CD1c-positive myeloid dendritic cell (primary cell): ENCODE results near the gene MAEL.
"Not testable (repeated sequence)": the region's sequence is repeated elsewhere in the genome, so short reads cannot be mapped to it uniquely, and the experiment has no call there.

Source experiments
- DNase-seq: peaks from one replicate; pipeline ENCODE4 v3.0.0-alpha.2; 2016; ENCODE audit errors: extremely low spot score

The MAEL gene

DNA sequence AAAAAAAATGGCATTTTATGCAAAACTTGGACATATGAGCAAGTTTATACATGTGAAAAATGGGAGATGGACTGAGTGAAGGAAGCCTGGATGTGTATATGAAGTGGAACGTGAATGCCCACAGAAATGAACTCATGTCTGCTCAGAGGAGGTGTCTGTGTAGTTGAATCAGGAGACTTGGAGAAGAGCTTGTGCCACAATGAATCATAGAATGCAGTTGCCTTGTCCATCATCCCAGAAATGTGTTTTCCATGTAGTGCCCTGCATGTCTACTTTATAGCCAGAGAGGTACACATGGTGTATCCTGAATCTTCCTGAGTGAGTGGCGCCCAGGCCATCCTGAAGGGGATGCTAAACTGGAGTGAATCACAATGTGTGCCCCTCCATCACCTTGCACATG lies 11.1 kb upstream of the MAEL start:
- DNase-seq, result no peak

- DNase-seq, result no peak
Observed at GRCh38 chr1:166978821-166979220, 10.3 kb upstream of the MAEL start.

GRCh38 chr1:166980383-166980782 lies 8.7 kb upstream of the MAEL start:
- DNase-seq, result no peak

DNA sequence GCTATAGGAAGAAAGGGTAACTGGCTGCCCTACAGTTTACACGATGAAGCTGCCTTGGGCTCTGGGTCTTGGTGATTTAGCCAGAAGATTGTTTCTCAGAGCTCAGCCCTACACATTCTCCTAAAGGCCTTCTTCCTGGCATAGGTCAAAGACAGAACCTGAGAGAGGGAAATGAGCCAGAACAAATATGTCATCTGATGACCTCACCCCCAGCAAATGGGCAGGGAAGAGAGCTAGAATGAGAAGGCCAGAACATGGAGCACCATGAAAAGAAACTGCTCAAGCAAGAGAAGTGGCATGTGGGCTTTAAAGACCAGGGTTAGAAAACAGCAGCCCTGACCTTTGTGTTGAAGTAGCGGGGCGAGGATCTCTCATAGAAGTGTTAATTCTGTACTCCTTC lies 8.3 kb upstream of the MAEL start:
- DNase-seq, result no peak

DNA sequence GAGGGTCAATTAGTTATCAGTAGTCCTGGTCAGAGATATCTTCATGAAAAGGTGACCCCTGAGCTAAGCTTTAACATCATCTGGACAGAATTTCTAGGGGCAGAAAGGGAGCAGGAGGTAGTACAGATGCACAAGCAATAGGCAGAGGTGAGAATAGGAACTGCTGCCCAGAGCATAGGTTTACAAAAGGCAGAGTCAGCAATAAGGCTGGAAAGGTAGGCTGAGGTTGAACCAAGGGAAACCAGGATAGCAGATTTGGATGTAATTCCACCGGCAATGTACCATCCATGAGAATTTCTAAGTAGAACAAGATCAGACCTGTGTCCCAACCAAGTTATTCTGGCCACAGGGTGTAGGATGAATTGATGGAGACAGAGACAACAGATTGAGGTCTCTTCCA lies 7.5 kb upstream of the MAEL start:
- no peak for DNase-seq

GRCh38 chr1:166999075-166999474 lies 10.0 kb downstream of the MAEL start:
- DNase-seq, result no peak

- DNase-seq, result no peak
Observed at GRCh38 chr1:166999500-167000055, 10.5 kb downstream of the MAEL start.

- DNase-seq, result no peak
Observed at GRCh38 chr1:167000546-167000945, 11.5 kb downstream of the MAEL start.

DNA sequence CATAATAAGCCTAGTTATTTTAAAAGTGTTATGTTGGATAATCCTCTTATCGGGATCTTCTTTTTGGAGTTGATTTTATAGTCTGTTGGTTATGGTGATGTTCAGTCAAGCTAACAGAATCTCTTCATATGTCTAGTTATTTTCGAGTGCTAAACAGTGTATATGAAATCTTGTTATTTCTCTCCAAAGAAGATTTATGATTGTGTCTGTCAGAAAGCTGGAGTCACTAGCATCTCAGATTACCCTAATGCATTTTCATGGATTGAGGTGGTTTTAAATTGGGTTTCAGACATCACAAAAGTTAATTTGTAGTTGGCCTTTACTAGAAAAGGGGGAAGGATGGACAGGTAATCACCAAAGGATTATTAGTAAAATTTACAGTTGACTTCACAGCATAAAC lies 13.3 kb downstream of the MAEL start:
- no peak for DNase-seq

DNA sequence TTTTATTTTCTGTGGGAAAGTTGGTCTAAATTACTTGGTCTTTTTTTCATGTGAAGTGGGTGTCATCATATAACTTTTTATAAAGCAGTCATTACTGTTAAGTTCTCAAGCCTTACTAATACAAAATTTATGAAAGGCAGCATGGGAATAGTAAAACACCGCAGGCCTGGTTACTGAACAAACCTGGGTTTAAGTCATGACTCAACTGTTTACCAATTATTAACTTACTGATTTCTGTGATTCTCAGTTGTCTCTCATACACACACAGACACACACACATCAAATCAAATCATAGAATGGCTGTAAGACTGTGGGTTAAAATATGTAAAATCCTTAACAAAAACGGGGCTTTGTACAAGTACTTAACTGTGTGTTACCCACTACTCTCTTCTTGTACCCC lies 14.6 kb downstream of the MAEL start:
- DNase-seq, result no peak

DNA sequence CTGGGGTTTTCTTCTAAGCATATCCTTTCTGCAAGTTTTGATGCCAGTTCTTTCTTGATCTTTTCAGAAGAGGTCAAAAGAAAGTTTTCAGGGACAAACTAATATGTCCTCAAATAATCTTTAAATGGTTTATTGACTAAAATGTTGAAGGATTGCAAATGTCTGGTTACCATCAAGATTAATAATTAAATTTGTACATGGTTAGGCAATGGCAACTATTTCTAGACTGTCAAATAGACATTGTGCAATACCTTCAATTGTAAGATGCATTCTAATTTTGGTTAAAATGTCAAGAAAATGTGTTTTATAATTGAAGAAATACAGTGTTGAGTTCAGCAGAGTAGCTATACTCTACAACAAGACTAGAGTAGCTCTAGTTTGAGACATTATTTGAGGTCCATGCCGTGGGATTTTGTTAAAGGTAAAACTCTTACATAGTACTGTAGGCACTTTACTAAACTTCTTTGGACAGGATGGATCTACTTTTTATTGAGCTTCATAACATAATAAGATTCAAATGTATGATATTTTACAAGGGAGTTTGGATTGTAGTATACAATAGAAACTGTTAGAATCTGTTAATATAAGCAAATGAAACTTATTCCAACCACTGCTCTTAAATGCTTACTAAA lies 22.6 kb downstream of the MAEL start:
- no peak for DNase-seq

- DNase-seq, result no peak
Observed at GRCh38 chr1:167012570-167012969, 23.5 kb downstream of the MAEL start.

GRCh38 chr1:167013108-167013929 lies 24.2 kb downstream of the MAEL start:
- DNase-seq, result no peak

DNA sequence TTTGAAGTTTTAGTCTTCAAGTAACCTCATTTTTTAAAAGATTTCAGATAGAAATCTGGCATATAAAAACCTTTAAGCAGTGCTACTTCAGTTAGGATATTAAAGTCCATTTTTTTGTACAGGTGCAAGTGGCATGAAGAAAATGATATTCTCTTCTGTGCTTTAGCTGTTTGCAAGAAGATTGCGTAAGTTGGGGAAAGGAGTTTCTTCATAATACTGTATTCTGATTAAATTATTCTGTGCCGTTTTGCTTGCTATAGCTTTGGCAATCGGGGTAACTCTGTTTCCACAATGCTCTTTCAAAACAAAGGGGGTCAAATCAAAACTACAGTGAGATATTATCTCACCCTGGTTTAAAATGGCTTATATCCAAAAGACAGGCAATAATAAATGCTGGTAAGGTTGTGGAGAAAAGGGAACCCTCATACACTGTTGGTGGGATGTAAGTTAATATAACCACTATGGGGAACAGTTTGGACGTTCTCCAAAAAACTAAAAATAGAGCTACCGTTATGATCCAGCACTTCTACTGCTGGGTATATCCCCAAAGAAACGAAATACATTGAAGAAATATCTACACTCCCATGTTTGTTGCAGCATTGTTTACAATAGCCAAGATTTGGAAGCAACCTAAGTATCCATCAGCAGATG lies 27.1 kb downstream of the MAEL start:
- no peak for DNase-seq

GRCh38 chr1:167022384-167022783 lies 33.3 kb downstream of the MAEL start:
- DNase-seq, result no peak

DNA sequence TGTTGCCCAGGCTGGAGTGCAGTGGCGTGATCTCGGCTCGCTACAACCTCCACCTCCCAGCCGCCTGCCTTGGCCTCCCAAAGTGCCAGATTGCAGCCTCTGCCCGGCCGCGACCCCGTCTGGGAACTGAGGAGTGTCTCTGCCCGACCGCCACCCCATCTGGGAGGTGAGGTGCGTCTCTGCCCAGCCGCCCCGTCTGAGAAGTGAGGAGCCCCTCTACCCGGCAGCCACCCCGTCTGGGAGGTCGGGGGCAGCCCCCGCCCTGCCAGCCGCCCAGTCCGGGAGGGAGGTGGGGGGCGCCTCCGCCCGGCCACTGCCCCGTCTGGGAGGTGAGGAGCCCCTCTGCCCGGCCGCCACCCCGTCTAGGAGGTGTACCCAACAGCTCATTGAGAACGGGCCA lies 40.5 kb downstream of the MAEL start:
- not testable (repeated sequence) for DNase-seq

DNA sequence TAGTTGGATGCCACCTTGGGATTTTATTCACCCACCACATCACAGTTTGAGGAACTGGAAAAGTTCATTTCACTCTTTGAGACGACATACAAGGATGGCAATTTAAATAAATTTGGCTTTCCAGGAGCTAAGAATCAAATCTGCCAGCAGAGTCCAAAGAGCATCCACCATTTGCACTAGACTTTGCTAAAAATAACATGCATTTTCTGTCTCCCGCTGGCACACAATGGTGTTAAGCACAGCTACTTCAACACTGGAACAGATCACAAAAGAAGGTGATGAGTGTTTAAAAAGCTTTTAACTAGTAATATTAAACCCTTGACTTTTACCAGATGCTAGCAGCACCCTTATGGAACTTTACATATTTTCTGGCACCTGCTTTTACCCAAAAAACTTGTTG lies 44.6 kb downstream of the MAEL start:
- DNase-seq, result no peak

- peak; percentile 54 for DNase-seq
Observed at GRCh38 chr1:167043752-167044488, 54.8 kb downstream of the MAEL start.

- no peak for DNase-seq
Observed at GRCh38 chr1:167051907-167052306, 62.8 kb downstream of the MAEL start.

DNA sequence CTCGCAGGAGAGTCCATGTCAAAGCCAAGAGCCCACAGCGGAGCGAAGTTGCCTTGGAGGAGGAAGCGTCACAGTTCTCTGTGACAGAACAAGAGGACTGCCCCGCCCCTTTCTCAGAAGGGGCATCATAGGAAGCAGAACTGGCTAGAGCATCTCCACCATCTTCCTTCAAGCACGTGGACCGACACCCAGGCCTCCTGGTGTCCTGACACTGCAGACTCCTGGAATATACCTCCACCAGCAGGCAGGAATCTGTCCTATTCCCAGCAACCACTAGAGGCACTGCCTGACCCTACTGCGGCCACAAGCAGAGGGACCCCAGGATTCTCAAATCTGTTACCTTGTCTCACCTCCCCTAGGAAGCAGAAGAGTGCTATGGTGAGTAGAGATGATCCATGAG lies 63.3 kb downstream of the MAEL start:
- no peak for DNase-seq

- DNase-seq, result no peak
Observed at GRCh38 chr1:167054531-167054930, 65.5 kb downstream of the MAEL start.
